HepG2 (cell line): ENCODE data around the gene TSTD2. TPM values are rescaled to one million over a fixed set of nuclear protein-coding genes. Genes with fewer than 3 reads are reported as not detected.

Experiments
- ATAC-seq: fragments of 200-7000 bp; cut with Tn5 transposase; 3 replicates; pipeline ENCODE4 v1.9.1; 2020; ENCODE audit warnings: mild to moderate bottlenecking, moderate library complexity
- BruUV-seq: library from RNA; stranded (reverse); fragments of 400-500 nt; replicated peaks from 2 replicates; lab custom pipeline; 2021; lab: Mats Ljungman, UMichigan
- CTCF ChIA-PET: fragments of 300-600 bp; formaldehyde crosslinking; extraction: SDS; loops from one replicate; lab custom pipeline; 2021; ENCODE audit warnings: low total read pairs, inconsistent platforms, low intra/inter-chr PET ratio; lab: Yijun Ruan, JAX
- POLR2A ChIA-PET: fragments of 350-600 bp; sonication (Branson Sonifier 250); formaldehyde crosslinking; loops from one replicate; lab custom pipeline; 2020; ENCODE audit warnings: antibody characterized with exemption, inconsistent platforms; lab: Yijun Ruan, JAX
- DNase-seq: peaks from one replicate; pipeline ENCODE4 v3.0.0-alpha.2; 2015; ENCODE audit warnings: low spot score
- FAIRE-seq: peaks from 3 replicates; lab custom pipeline; 2011; peaks lifted over from hg19 to GRCh38; lab: Jason Lieb, UNC
- H2AFZ ChIP-seq: one replicate; pipeline ENCODE4 v1.6.1; 2011; ENCODE audit warnings: low read length, inconsistent platforms
- H3K27ac ChIP-seq: fragments of 300-600 bp; 3 replicates; pipeline ENCODE4 v1.8.0; 2011; ENCODE audit warnings: mixed run types, mild to moderate bottlenecking, mixed read lengths, low read length, inconsistent platforms; ENCODE audit not compliant: insufficient read depth; ENCODE audit errors: extremely low read length
- H3K27me3 ChIP-seq, 2 experiments: fragments of 200-600 bp in 1 of 2; 2 replicates in 1 of 2; 3 replicates in 1 of 2; pipeline versions ENCODE4 v1.6.0 to v1.8.0; 2011; ENCODE audit warnings: low read length in 2 of 2, mild to moderate bottlenecking in 2 of 2, moderate library complexity in 2 of 2, inconsistent platforms in 1 of 2; ENCODE audit not compliant: insufficient read depth in 2 of 2, control insufficient read depth in 1 of 2
- H3K36me3 ChIP-seq, 2 experiments: fragments of 200-600 bp in 1 of 2; replicated peaks in 1 of 2; 2 replicates in 1 of 2; 3 replicates in 1 of 2; pipeline versions ENCODE4 v1.5.1 to v1.8.0; 2011; ENCODE audit warnings: low read length in 2 of 2, inconsistent platforms in 1 of 2; ENCODE audit not compliant: insufficient read depth in 2 of 2, control insufficient read depth in 1 of 2
- H3K4me1 ChIP-seq: 2 replicates; pipeline ENCODE4 v1.5.1; 2012; ENCODE audit warnings: low read length, inconsistent platforms; ENCODE audit not compliant: insufficient read depth
- H3K4me2 ChIP-seq: 2 replicates; pipeline ENCODE4 v1.6.0; 2011; ENCODE audit warnings: low read depth, low read length, inconsistent platforms
- H3K4me3 ChIP-seq, 3 experiments: fragments of 200-600 bp in 1 of 3; sonication (generic), shearing (Covaris generic) in 1 of 3; replicated peaks in 1 of 3; 2 replicates each; pipeline ENCODE4 v1.5.1; 2011 to 2016; ENCODE audit warnings: low read length in 3 of 3, inconsistent platforms in 2 of 3, low read depth in 2 of 3, mild to moderate bottlenecking in 2 of 3, control low read depth in 1 of 3, mixed read lengths in 1 of 3; ENCODE audit not compliant: insufficient read depth in 1 of 3
- H3K79me2 ChIP-seq: one replicate; pipeline ENCODE4 v1.6.1; 2011; ENCODE audit warnings: low read length, inconsistent platforms; ENCODE audit not compliant: insufficient read depth
- H3K9ac ChIP-seq: 2 replicates; pipeline ENCODE4 v1.6.0; 2011; ENCODE audit warnings: mild to moderate bottlenecking, low read depth, low read length, inconsistent platforms; ENCODE audit not compliant: insufficient read depth
- H3K9me3 ChIP-seq: 2 replicates; pipeline ENCODE4 v1.5.1; 2012; ENCODE audit warnings: mild to moderate bottlenecking, low read length
- H4K20me1 ChIP-seq: 2 replicates; pipeline ENCODE4 v1.6.0; 2011; ENCODE audit warnings: inconsistent platforms, mild to moderate bottlenecking, low read length, moderate library complexity; ENCODE audit not compliant: insufficient read depth
- HDAC6 ChIP-seq: fragments of 200-600 bp; sonication (generic); IDR thresholded peaks from 2 replicates; pipeline ENCODE4 v1.7.0; 2017; ENCODE audit warnings: mild to moderate bottlenecking, antibody characterized with exemption, low read length, low read depth
- PCBP2 ChIP-seq: fragments of 200-400 bp; formaldehyde crosslinking; optimal IDR thresholded peaks from 2 replicates; pipeline ENCODE3; 2018; ENCODE audit warnings: low read length, low read depth; ENCODE audit not compliant: poor library complexity, severe bottlenecking
- PPARG ChIP-seq: conservative IDR thresholded peaks from 2 replicates; pipeline ENCODE4 v1.6.1; 2016; ENCODE audit warnings: missing biosample characterization, missing genetic modification reagents
- ZNF766 ChIP-seq: sonication (generic); formaldehyde crosslinking; IDR thresholded peaks from 2 replicates; pipeline ENCODE4 v1.5.0; 2020; ENCODE audit warnings: missing genetic modification reagents, borderline replicate concordance
- ZNF83 ChIP-seq: sonication (generic); formaldehyde crosslinking; IDR thresholded peaks from 2 replicates; pipeline ENCODE4 v1.4.0; 2020; ENCODE audit warnings: missing genetic modification reagents, mild to moderate bottlenecking, borderline replicate concordance
- ZNF879 ChIP-seq: sonication (generic); formaldehyde crosslinking; IDR thresholded peaks from 2 replicates; pipeline ENCODE4 v1.8.1; 2023; ENCODE audit warnings: missing genetic modification reagents
- in situ Hi-C: cut with HindIII; loops from 2 replicates; pipeline ENCODE4 v1.10.0; 2017; ENCODE audit warnings: low pct_unique_long_range_greater_than_20kb; ENCODE audit not compliant: extremely low pct_ligation_motif_present
- intact Hi-C: fragments of 100-400 bp; cut with micrococcal nuclease; formaldehyde crosslinking; loops from one replicate; pipeline ENCODE4 v1.10.0; 2022; ENCODE audit not compliant: unreplicated experiment
- polyA plus RNA-seq, 8 experiments: library from polyadenylated mRNA; depleted of rRNA in 3 of 8; stranded (reverse) in 7 of 8; unstranded in 1 of 8; fragments of >200 nt; fragmentation: Illumina TruSeq in 4 of 8; extraction: Trizol in 4 of 8; gene quantifications; 2 replicates each; pipeline versions ENCODE4 v1.2.1 to v1.2.3, GENCODE V29; 2011 to 2016; ENCODE audit warnings: low read depth in 4 of 8, missing spikeins in 1 of 8, mixed read lengths in 1 of 8; ENCODE audit not compliant: insufficient read depth in 1 of 8
- total RNA-seq, 5 experiments: library from RNA; depleted of rRNA; stranded (reverse); fragments of >200 nt; fragmentation: Illumina TruSeq; extraction: Trizol; gene quantifications; 2 replicates each; pipeline ENCODE4 v1.2.3, GENCODE V29; 2016; ENCODE audit warnings: low read depth in 1 of 5
- TF ChIP-seq, protein P1 (sequence below): sonication (generic); formaldehyde crosslinking; IDR thresholded peaks from 2 replicates; pipeline ENCODE4 v1.5.0; 2020; ENCODE audit warnings: missing genetic modification reagents, mild to moderate bottlenecking, borderline replicate concordance
- TF ChIP-seq, protein P2 (sequence below): sonication (generic); formaldehyde crosslinking; IDR thresholded peaks from 2 replicates; pipeline ENCODE4 v1.8.0; 2022; ENCODE audit warnings: mild to moderate bottlenecking, missing genetic modification reagents, moderate library complexity
- TF ChIP-seq, protein P3 (sequence below): sonication (generic); formaldehyde crosslinking; IDR thresholded peaks from 2 replicates; pipeline ENCODE4 v1.8.1; 2023; ENCODE audit warnings: missing genetic modification reagents, mild to moderate bottlenecking, borderline replicate concordance
- TF ChIP-seq, protein P4 (sequence below): sonication (generic); formaldehyde crosslinking; IDR thresholded peaks from 2 replicates; pipeline ENCODE4 v1.4.0; 2020; ENCODE audit warnings: missing genetic modification reagents

The TSTD2 gene
- total and polyA plus RNA-seq, 2 of the 13 experiments (the other 11 are each of a cell fraction or from before 2014, with no cell fraction given) = 16.0 to 23.1 TPM

DNA sequence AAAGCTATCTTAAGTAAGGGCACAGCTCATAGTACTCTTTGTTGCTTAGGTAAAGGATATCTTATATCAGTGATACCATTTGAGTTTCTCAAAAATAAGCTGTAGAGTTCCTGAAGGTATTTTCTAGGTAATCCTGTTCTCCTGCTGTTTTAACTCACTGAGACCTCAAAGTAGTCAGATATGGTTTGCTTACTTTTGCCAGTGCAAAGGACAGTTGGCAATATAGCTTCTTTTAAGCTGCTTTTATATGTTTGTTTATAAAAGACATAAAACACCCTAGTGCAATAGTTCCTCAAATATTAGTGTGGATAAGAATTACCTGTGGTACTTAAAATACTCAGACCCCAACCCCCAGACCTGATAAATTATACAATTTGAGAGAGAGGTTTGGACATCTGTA, 12.6 kb upstream of the TSTD2 start:
- peaks cover 10 to 72% of the 10 kb centered on the region in 2 experiments for H3K36me3 ChIP-seq
- BruUV-seq = no TSS peak

More for the DNA sequence above, 12.6 kb upstream of the TSTD2 start:
- TF ChIP-seq ZNF766 (no peak), HDAC6 (no peak), ZNF83 (CRISPR knock-in tag) (no peak), PCBP2 (no peak), PPARG (CRISPR knock-in tag) (no peak), ZNF879 (CRISPR knock-in tag) (no peak)
- TF ChIP-seq, protein P1, sequence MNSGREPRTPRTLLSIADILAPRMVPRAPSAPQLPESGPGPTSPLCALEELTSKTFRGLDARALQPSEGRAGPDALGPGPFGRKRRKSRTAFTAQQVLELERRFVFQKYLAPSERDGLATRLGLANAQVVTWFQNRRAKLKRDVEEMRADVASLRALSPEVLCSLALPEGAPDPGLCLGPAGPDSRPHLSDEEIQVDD (CRISPR knock-in tag) = no peak
- TF ChIP-seq, protein P2, sequence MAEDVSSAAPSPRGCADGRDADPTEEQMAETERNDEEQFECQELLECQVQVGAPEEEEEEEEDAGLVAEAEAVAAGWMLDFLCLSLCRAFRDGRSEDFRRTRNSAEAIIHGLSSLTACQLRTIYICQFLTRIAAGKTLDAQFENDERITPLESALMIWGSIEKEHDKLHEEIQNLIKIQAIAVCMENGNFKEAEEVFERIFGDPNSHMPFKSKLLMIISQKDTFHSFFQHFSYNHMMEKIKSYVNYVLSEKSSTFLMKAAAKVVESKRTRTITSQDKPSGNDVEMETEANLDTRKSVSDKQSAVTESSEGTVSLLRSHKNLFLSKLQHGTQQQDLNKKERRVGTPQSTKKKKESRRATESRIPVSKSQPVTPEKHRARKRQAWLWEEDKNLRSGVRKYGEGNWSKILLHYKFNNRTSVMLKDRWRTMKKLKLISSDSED (CRISPR knock-in tag) = no peak
- TF ChIP-seq, protein P3, sequence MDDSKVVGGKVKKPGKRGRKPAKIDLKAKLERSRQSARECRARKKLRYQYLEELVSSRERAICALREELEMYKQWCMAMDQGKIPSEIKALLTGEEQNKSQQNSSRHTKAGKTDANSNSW = no peak
- TF ChIP-seq, protein P4, sequence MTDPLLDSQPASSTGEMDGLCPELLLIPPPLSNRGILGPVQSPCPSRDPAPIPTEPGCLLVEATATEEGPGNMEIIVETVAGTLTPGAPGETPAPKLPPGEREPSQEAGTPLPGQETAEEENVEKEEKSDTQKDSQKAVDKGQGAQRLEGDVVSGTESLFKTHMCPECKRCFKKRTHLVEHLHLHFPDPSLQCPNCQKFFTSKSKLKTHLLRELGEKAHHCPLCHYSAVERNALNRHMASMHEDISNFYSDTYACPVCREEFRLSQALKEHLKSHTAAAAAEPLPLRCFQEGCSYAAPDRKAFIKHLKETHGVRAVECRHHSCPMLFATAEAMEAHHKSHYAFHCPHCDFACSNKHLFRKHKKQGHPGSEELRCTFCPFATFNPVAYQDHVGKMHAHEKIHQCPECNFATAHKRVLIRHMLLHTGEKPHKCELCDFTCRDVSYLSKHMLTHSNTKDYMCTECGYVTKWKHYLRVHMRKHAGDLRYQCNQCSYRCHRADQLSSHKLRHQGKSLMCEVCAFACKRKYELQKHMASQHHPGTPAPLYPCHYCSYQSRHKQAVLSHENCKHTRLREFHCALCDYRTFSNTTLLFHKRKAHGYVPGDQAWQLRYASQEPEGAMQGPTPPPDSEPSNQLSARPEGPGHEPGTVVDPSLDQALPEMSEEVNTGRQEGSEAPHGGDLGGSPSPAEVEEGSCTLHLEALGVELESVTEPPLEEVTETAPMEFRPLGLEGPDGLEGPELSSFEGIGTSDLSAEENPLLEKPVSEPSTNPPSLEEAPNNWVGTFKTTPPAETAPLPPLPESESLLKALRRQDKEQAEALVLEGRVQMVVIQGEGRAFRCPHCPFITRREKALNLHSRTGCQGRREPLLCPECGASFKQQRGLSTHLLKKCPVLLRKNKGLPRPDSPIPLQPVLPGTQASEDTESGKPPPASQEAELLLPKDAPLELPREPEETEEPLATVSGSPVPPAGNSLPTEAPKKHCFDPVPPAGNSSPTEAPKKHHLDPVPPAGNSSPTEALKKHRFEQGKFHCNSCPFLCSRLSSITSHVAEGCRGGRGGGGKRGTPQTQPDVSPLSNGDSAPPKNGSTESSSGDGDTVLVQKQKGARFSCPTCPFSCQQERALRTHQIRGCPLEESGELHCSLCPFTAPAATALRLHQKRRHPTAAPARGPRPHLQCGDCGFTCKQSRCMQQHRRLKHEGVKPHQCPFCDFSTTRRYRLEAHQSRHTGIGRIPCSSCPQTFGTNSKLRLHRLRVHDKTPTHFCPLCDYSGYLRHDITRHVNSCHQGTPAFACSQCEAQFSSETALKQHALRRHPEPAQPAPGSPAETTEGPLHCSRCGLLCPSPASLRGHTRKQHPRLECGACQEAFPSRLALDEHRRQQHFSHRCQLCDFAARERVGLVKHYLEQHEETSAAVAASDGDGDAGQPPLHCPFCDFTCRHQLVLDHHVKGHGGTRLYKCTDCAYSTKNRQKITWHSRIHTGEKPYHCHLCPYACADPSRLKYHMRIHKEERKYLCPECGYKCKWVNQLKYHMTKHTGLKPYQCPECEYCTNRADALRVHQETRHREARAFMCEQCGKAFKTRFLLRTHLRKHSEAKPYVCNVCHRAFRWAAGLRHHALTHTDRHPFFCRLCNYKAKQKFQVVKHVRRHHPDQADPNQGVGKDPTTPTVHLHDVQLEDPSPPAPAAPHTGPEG (CRISPR knock-in tag) = no peak
- POLR2A ChIA-PET = interaction anchor here (0.6 to 0.9 kb wide), 2 partner anchors 12 to 55 kb away, joined by 3 to 4 read pairs; partner anchors contain the start of genes NCBP1 and TSTD2
- Histone ChIP-seq H4K20me1 (no peaks in the 10 kb centered on the region), H2AFZ (no peak overlapping the region), H3K9me3 (no peaks in the 10 kb centered on the region), H3K4me3 (no peak overlapping the region), H3K27me3 (no peaks in the 10 kb centered on the region), H3K9ac (no peak overlapping the region), H3K4me2 (no peak overlapping the region), H3K4me1 (no peaks in the 10 kb centered on the region), H3K27ac (no peak overlapping the region), H3K79me2 (peaks cover 7% of the 10 kb centered on the region)
- ATAC-seq (no peak), DNase-seq (no peak), FAIRE-seq (no peak)
- in situ Hi-C loops = no loop called here
- CTCF ChIA-PET = no interaction called here
- intact Hi-C loops = no loop called here
